LoVo (cell line): ENCODE data around the gene TMEM87B.
"Not testable (repeated sequence)": the region's sequence is repeated elsewhere in the genome, so short reads cannot be mapped to it uniquely, and the experiment has no call there.

Source experiments
- DNase-seq: peaks from one replicate; pipeline ENCODE4 v3.0.0-alpha.2; 2016; ENCODE audit warnings: low spot score

TMEM87B gene

DNA sequence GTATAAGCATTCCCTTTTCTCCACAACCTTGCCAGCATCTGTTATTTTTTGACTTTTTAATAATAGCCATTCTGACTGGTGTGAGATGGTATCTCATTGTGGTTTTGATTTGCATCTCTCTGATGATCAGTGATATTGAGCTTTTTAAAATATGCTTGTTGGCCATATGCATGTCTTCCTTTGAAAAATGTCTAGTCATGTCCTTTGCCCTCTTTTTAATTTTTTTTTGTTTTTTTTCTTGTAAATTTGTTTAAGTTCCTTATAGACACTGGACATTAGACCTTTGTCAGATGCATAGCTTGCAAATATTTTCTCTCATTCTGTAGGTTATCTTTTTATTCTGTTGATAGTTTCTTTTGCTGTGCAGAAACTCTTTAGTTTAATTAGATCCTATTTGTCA, 14.7 kb downstream of the TMEM87B start:
- not testable (repeated sequence) for DNase-seq

DNA sequence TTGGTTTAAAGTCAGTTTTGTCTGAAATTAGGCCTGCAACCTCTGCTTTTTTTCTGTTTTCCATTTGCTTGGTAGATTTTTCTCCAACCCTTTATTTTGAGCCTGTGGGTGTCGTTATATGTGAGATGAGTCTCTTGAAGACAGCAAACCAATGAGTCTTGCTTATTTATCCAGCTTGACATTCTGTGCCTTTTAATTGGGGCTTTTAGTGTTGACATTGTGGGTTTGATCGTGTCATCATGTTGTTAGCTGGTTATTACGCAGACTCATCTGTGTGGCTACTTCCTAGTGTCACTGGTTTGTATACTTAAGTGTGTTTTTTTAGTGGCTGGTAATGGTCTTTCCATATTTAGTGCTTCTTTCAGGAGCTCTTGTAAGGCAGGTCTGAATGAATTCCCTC, 18.8 kb downstream of the TMEM87B start:
- DNase-seq, result no peak

DNA sequence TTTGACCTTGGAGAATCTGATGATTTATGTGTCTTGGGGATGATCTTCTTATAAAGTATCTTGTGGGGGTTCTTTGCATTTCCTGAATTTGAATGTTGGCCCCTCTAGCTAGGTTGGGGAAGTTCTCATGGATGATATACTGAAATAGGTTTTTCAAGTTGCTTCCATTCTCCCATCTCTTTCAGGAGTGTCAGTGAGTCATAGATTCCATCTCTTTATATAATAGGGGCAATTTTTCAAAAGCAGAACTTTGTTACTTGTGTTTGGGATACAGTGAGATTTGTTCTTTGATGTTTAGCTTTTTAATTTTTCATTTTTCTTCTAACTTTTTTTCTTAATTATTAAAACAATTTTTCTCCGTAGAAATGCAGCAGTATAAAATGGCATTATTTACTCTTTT, 19.4 kb downstream of the TMEM87B start:
- DNase-seq, result no peak

DNA sequence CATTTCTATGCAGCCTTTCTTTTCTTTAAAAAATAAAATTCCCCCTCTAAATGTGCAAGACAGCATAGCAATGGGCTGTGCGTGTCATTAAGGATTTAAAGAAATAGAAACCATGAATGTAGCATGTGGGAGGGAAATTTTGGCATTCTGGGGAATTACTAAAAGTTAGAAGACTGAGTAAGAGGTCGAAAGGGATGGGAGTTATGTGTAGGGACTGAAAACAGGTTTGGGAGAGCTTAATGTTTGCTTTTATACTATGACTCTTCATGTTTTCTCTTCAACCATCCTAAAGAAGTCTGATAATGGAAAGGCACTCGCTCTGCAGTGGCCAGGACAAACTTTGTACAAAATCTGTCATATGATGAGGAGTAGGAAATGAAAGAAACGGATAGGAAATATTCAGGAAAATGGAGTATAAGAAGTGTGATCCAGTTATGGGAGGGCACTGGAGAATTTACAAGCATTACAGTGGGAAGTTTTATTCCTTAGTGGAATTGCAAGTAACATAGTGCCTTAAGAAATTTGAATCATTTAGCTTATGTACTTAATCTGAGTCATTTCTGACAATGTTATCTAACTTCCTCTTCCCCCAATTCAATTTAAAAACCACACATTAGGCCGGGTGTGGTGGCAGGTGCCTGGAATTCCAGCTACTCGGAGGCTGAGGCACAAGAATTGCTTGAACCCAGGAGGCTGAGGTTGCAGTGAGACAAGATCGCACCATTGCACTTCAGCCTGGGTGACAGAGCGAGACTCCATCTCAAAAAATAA, 20.6 kb downstream of the TMEM87B start:
- peak; percentile 36 for DNase-seq

DNA sequence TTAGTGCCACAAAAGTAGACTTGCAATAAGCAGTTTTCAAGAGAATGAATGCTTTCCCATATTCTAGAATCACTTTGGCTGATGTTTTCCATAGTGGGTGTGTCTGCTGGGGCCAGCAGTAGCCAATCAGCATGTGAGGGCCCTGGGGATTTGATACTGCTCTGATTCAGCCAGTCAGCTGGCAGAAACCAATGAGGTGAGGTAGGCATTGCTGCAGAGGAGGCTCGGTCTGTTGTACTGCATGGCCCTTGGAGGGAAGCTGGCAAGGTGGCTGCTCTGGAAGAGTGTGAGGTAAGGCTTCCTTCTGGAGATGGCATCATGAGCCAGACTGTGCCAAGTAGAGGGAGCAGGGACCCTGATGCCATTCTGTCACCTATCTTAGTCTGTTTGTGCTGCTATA, 22.7 kb downstream of the TMEM87B start:
- no peak for DNase-seq

DNA sequence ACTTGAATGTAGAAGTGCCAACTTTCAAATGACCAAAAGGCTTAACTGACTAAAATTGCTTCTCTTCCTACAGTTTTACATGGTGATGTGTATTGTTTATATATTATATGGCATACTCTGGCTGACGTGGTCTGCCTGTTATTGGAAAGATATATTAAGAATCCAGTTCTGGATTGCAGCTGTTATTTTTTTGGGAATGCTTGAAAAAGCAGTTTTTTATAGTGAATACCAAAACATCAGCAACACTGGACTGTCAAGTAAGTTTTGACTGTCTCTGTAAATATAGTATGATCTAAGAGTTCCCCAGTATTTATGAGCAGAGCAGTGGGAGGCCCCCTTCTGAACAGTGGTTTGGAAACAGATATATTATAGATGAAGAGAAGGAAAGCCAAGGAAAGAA, 26.2 kb downstream of the TMEM87B start:
- no peak for DNase-seq

DNA sequence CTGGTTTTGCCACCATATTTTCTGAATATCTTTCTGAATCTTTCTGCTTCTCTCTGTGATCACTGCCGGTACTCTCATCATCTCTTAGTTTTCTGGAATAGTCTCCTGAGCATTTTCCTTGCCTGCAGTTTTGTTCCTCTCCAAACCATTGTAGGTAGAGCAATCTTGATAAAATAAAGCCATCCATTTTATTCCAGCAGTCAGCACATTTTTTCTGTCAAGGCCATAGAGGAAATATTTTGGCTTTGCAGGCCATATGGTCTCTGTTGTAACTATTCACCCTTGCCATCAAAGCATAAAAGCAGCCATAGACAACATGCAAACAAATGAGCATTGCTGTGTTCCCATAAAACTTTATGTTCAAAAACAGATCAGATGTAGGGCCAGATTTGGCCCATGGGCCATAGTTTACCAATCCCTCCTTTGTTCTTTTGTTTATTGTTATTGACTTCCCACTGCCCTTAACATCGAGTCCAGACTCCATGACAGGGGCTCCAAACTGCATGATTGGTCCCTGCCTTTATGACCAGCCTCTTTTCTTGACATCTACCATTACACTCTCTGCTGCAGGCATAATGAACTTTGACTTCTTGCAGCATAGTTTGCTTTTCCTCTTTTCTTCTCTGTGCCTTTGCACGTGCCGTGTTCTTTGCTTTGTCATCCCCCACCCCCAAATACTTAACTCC, 29.8 kb downstream of the TMEM87B start:
- DNase-seq, result no peak

DNA sequence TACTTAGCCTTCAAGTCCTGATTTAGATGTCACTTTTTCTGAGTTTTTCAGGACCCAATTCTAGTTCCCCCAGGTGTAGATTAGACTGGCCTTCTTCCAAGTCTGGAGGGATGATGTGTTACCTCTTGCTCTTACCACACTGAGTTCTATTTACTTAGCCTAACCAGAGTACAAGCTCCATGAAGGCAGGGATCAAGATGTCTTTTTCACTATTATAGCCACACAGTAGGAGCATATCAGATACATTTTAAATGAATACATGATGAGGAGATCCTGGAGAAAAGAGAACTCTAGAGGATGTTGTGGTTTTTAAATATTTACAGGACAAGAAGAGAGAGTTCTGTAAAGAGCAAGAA, 30.3 kb downstream of the TMEM87B start:
- no peak for DNase-seq

DNA sequence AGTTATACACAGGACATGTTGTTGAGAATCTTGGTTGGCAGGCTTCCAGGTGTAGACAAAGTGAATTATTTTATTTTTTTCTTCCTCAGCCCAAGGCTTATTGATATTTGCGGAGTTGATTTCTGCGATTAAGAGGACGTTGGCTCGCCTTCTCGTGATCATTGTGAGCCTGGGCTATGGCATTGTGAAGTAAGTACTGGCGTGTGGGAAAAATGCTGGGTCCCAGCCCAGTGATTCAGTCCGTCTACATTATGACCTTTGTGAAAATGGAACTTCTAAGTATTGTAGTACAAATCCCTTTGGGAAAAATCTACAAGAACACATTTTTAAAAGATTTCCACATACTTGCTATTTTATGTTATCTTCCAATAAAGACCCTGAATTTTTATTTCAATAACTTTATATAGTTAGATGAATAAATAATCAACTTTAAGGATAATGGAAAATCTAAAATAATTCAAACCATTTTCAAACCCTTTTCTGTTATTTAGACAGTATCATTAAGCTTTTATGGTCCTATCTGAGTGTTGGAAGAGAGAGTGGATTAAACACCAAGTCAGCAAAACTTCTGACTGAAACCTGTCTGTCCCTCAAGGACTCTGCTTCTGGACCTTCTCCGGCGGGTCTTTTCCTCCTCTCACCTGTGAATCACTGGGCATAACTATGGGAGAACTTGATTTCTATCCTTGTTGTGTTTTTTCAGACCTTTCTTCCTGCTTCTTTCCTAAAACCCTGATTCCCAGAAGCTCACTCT, 31.0 kb downstream of the TMEM87B start:
- DNase-seq, result no peak

DNA sequence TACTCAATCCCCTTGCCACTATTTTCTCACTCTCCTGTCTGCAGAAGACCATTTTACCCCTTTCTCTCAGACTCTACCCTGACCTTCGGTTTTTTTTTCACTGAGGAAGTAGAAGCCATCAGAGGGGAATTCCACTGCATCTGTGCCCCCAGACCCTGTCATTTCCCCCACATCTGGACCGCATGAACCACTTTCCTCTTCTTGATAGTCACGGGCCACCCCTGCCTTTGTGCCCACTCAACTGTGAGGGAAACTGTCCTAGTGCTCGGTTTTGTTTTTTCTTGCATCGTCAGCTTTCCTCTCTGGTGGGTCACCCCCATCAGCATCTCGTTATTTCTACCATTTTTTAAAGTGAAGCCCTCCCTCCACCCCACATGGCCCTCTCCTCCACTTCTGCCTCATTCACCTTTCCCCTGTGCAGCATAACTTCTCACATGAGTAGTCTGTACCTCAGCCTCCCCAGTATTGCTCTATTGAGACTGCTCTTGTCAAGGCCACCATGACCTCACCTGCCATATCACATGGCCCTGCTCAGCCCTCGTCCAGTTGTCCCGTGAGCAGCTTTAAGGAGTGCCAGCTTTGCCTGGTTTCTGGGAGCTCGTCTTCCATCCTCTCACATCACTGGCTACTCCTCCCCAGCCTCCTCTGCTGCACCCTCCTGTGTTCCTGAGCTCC, 32.4 kb downstream of the TMEM87B start:
- DNase-seq, result no peak

DNA sequence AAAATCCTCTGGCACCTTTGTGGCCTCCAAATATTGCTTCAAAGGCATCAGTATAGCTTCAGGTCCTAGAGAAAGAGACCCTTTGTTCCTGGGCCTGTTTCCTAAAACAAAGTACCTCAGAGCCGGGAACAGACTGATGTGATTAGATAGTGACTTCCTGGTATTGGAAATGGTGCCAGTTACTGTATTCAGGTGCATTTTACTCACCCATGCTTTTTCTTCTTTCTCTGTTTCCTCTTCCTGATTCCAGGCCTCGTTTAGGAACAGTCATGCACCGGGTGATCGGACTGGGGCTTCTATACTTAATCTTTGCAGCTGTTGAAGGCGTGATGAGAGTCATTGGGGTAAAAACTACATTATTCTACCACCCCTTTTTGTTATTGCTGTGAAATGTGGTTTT, 34.3 kb downstream of the TMEM87B start:
- no peak for DNase-seq

DNA sequence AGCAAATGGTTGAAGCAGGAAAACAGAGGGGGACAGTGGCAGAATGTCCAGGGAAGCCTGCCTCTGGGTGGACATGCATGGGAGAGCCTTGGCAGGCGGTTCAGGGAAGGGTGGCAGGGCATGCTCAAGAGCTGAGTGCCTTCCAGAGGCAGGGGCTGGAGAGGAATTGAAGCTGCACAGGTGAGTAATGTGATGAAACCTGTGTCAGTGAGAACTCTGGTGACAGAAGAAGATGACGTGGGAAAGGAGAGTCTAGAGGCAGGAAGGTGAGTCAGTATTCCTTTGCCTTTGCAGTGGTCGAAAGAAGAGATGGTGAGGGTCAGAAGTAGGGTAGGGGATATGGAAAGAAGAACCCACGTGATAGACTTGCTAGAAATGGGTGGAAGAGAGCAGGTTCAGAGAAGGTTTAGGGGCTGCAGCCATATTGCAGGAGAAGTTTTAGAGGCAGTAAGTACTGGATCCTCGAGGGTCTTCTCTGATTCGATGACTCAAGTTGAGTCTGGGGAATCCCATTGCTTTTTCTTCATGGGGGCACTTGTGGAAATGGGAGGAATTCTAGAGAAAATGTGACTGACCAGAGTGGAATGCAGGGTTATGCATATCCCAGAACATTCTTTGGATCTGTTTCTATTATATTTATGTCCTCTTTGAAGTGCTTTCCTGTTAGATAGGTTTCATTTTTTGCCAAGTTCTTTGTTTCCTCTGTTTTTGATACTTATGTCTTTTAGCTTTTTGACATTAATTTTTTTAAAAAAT, 37.4 kb downstream of the TMEM87B start:
- no peak for DNase-seq

DNA sequence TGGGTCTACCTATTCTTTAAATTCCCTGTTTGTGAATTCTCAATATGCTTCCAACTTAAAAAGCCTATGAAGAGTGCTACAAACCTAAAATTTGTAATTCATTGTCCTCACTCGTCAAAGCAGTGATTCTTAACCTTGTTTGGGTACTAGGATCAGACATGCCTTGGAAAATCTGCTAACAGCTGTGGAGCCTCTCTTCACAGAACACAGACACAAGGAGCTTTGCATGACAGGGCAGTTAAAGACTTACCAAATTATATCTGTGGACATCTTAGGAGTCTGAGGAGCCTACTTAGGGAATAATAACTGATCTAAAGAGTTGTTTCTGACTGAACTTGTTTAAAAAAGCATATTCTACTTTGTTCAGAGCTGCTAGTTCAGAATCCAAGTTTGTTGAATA, 38.1 kb downstream of the TMEM87B start:
- DNase-seq, result no peak

DNA sequence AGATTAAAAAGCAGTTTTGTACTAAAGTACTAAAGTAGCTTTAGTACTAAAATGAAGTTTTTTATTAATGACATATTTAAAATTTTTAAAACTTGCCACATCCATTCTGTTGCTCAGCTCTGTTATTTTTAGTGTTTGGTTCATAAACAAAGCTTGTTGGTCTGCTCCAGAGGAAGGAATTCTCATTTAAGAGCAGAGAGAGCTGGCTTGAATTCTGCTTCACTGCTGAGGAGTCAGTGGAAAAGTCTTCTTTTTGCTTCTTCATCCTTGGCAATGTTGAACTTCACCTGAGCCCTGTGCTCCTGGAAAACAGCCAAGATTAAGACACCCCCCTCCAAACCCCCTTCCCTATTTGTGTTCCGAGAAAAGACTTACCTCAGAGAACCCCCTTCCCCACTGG, 40.6 kb downstream of the TMEM87B start:
- no peak for DNase-seq

DNA sequence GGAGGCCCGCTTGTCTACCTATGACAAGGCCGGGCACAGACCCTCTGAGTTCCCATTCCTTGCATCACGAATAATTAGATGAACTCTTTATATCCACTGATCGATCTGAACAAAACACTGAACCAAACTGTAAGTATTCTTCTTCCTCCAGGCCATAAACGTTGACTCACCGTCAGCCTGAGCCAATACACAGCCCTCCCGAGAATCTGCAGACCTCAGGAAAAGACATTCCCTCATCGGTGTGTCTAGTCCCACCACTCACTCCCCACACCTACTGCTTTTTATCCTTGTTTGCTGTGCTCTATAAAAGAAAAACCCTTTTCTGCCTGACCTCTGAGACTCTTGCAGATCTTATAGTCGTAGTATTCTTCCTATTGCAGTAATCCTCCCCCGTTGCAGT, 41.0 kb downstream of the TMEM87B start:
- no peak for DNase-seq

DNA sequence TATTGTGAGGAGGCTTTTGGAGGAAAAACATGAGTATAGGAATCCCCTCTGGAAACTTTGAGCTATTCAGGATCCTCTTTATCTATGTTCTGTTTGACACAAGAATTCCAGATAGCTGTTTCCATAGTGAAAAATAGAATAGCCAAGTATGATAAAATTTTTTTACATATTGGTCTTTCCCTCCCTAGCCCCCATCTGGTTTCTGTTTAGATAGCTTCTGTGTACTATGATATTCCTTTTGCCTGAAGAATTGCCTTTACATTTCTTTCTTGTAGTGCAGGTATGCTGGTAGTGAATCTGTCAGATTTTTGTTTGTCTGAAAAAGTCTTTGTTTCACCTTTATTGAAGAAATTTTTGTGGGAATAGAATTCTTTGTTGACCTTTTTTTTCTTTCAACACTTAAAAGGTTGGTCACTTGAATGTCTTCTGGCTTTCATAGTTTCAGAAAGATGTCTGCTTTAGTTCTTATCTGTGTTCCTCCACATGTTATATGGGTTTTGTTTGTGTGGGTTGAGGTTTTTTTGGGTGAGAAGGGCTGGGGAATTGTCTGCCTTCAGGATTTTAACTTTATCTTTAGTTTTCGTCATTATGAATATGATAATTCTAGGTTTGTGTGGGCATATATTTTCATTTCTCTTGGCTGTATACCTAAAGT, 53.2 kb downstream of the TMEM87B start:
- no peak for DNase-seq

DNA sequence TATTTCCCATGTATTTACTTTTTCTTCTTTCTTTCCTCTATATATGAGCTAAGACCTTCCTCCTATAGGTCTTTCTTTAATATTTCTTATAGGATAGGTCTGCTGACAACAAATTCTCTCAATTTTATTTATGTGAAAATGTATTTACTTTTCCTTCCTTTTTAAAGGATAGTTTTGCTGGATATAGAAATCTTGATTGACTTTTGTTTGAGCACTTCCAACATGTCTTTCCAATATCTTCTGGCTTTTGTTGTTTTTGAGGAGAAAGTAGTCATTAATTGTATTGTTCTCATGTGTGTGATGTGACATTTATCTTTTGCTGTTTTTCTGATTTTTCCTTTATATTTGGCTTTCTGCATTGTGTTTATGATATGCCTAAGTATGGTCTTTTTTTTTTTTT, 54.2 kb downstream of the TMEM87B start:
- no peak for DNase-seq

DNA sequence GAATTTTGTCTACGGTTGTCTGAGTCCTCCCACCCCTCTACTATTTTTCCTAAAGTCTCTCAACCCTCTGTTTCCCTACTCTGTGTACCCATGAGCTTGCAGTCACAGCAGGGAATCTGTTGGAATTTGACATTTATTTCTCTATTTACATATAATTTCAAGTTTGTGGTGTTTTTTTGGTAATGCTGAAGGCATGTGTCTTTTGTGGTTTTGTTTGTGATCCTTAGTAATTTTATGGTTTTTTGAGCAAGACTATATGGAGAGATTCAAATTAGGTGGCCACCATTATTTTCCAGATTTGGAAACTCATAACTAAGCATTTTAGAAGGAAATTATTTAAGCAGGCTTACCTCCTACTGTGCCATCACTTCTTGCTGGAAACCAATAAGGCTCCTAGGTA, 55.9 kb downstream of the TMEM87B start:
- no peak for DNase-seq

DNA sequence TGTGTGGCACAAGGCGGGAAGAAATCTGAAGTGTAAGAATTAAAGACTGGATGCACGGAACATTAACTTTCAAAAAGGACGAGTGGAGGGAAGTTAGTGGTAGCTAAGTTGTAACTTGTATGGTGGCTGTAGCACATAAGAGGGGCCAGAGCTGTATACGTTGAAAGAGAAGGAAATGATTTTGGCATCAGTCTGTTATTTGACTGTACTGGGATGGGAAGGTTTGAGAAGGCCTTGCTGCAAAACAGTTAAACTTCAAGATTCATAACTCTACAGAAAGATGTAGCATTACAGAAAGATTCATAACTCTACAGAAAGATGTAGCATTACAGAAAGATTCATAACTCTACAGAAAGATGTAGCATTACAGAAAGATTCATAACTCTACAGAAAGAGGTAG, 58.3 kb downstream of the TMEM87B start:
- not testable (repeated sequence) for DNase-seq

DNA sequence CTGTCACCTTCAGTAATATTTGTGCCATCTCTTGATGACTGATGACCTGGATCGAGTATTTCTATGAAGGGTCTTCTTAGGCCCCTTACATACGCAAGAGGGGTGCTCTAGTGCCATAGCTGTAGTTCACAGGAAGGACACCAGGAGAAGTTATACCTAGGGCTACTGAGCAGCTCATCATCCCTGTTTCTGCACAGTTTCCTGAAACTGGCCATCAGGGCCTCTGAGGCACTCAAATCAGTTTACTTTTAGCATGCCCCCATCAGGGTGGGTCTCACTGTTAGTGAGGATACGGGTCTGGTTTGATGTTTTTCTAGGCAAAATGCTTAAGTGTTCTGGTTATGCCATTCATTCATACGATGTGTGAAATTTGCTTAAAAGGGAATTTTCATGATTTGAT, 63.1 kb downstream of the TMEM87B start:
- DNase-seq, result no peak

DNA sequence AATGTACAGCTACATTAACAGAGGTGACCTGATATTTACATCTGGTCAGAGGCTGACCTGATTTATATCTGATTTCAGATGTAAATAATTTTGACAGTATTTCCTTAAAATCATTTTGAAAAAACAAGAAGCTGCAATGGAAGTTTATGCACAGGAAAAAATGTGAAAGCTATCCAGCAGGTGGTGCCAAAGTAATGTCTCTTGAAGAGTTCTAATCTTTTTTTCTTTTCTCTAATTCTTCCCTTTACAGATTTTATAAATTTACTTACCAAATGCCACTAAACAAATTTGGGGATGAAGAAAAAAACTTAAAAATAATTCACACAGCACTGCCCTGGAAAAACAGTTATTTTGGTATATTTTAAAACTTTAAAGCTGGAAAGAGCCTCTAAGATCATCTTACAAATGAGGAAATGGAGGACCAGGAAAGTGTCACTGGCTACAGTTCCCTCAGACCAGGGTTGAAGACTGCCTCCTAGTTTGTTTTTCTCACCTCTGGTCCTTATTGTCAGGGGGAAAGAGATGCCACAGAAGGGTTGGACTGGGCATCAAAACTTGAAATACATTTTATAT, 66.7 kb downstream of the TMEM87B start:
- DNase-seq, result peak; percentile 12
